NCI-H146 treated with DMSO at 0.1 percent for 48 hours (cell line): Measurements from ENCODE around the gene ST6GALNAC6.

Experiments used
- DNase-seq: peaks from one replicate; lab custom pipeline; 2025; ENCODE audit not compliant: unreplicated experiment; lab: John Stamatoyannopoulos, UW

ST6GALNAC6 gene

GRCh38 chr9:127934248-127934647 lies 34.8 kb upstream of the ST6GALNAC6 start:
- no peak for DNase-seq

DNA sequence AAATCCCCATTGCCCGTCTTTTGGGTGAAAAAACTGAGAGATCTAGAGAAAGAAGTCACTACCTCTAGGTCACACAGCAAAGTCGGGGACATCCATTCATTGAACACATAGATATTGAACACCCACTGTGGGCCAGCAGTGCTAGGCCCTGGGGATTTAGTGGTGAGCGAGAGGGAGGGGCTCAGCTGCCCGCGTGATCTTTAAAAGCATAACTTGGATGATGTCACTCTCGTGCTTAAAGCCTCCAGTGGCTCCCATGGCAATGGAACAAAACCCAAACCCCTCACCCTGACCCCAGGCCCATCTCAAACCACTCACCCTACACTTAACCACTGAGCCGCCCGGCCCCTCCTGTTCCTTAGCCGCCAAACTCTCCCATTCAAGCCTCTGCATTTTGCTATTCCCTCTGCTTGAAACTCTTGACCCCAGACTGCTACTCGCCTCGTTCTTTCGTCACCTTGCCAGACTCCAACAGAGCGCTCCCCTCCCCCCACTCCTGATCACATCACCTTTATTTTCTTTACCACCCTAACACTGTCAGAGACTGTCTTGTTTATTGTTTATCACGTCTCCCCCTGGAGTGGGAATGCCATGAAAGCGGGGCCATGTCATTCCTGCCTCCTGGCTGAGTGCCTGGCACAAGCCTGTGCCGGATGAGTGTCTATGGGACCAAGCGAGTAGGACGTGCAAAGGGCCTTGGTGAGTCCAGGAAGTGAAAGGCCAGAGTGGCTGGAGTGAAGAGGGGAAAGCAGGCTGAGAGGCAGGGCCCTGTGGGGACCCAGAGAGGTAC lies 31.9 kb upstream of the ST6GALNAC6 start:
- no peak for DNase-seq

DNA sequence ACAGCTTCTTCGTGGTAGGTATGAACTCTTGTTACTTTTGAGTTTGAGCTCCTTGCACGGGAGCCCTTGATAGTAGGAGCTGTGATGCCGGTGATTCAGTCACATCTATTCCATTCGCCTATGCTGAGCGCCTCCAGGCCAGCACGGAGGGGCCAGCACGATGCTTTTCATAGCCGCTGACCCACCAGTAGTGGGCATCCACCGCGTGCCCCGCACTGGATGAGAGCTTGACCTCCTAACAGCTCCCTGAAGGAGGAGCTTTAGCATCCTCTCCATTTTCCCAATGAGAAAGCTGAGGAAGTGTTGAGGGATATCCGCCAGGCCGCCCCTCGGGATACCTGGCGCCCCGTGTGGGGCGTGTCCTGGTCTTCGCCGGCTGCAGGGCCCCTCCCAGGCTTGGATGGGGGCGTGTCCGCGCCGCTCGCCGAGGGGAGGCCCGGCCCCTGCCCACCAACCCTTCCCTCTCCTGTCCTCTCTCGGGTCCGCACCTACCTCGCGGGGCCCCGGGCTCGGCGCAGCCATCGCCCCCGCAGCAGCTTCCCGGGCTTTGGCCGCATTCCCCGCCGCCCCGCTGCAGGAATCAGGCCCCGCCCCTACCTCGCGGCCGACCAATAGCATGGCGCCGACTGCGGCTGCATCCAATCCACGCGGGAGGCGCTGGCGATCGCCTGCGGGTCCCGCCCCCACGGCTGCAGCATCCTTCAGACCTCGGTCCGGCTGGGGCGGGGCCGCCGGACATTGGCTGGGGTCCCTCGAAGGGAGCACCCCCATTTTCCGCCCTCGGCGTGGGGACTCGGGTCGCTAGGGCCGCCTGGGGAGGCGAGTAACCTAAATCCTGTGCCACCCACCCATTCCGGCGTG lies 31.1 kb upstream of the ST6GALNAC6 start, which contains the start of gene PIP5KL1:
PIP5KL1 (minus strand) TSS at position 547 of the 861 bp plus-strand sequence; CDS start at position 522, 25 bp downstream.
- DNase-seq, result peak; percentile 55

DNA sequence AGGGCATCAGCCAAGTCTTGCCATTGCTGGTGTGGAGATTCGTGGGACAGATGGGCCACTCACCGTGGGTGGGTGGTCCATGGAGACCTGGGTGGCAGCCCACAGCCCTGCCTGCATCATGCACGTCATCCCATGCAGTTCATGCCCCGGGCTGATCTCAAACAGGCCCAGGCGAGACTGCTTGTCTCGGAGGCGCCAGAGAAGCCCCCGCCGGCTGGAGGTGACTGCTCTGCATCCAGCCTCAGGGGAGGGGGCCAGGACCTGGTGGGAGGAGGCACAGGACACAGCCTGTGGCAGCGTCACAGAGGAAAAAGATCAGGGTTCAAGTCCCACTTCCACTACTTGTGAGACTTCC lies 30.2 kb upstream of the ST6GALNAC6 start:
- DNase-seq, result no peak

GRCh38 chr9:127928676-127929624 lies 29.5 kb upstream of the ST6GALNAC6 start:
- DNase-seq, result no peak

- peak; percentile 27 for DNase-seq
Observed at GRCh38 chr9:127927988-127928675, 28.7 kb upstream of the ST6GALNAC6 start.

GRCh38 chr9:127927201-127927987 lies 28.0 kb upstream of the ST6GALNAC6 start:
- DNase-seq, result peak; percentile 33

GRCh38 chr9:127926906-127927200 lies 27.4 kb upstream of the ST6GALNAC6 start:
- DNase-seq, result no peak

DNA sequence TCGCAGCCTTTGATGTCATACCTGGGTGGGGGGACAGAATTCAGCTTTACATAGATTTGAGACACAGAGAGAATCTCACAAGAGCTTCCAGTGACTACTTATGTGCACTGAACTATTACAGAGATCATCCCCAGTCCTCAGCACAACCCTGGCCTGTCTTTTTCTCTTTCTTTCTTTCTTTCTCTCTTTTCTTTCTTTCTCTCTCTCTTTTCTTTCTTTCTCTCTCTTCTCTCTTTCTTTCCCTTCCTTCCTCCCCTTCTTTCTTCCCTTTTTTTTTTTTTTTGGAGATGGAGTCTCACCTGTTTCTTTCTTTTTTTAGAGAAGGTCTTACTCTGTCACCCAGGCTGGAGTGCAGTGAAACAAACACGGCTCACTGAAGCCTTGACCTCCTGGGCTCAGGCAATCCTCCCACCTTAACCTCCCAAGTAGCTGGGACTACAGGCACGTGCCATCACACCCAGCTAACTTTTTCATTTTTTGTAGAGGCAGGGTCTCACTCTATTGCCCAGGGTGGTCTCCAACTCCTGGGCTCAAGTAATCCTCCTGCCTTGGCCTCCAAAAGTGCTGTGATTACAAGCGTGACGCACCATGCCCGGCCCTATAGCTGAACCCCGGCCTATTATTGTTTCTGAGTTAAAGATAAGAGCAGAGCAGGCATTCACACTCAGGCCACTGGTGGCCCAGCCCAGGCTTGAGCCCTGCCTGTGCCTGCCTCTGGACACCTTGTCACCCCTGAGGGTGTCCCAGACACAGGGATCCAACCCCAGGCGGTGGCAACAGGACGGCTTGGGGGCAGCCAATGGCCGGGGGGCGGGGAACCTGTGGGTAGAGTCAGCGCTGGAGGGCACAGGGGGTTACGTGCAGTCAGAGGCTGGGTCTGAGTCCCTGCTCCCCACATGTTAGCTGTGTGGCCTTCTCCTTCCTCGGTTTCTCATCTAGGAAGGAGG lies 26.8 kb upstream of the ST6GALNAC6 start:
- DNase-seq, result no peak

DNA sequence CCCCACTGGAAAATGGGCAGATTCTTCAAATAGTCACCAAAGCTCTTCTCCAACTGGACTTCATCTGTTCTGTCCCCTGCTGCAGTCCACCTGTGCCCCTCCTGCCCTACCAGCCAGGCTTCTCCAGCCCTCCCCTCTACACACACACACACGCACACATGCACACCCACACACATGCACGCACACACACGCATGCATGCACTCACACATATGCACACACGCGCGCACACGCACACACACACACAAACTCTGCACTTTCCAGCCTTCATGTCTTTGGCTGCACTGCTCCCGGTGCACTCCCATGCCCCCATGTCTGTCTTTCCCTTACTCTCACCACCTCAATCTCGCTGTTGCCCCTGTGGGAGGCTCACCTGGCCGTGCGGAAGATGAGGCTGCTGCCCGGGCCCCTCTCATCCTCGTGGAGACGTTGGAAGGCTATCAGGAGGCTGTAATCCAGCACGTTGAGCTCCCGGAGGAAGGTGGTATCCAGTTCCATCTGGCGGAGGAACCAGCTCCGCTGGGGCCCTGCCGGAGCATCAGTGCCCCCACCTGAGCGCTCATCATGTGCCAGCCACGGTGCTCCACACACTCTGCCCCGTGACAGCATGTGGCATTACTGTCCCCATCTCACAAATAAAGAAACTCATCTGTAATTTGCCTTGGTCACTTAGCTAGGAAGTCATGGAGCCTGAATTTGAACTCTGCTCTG lies 25.5 kb upstream of the ST6GALNAC6 start:
- DNase-seq, result no peak

DNA sequence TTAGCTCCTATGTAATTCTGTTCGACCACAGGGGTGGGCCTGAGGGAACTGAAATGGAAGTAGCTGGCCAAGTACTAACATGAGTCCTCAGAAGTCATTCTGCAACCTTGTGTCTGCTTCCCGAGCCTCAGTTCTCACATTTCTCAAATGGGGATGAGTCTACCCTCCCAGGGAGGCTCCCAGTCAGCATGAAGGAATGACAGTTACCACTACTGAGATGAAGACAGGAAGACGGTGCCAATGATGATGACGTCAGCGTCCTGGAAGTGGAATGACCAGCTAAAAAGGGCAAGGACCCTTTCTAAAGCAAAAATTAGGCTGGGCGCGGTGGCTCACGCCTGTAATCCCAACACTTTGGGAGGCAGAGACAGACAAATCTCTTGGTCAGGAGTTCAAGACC lies 24.4 kb upstream of the ST6GALNAC6 start:
- DNase-seq, result no peak

- DNase-seq, result no peak
Observed at GRCh38 chr9:127923046-127923445, 23.6 kb upstream of the ST6GALNAC6 start.

GRCh38 chr9:127921557-127922120 lies 22.2 kb upstream of the ST6GALNAC6 start:
- DNase-seq, result no peak

- DNase-seq, result no peak
Observed at GRCh38 chr9:127920794-127921193, 21.4 kb upstream of the ST6GALNAC6 start.

DNA sequence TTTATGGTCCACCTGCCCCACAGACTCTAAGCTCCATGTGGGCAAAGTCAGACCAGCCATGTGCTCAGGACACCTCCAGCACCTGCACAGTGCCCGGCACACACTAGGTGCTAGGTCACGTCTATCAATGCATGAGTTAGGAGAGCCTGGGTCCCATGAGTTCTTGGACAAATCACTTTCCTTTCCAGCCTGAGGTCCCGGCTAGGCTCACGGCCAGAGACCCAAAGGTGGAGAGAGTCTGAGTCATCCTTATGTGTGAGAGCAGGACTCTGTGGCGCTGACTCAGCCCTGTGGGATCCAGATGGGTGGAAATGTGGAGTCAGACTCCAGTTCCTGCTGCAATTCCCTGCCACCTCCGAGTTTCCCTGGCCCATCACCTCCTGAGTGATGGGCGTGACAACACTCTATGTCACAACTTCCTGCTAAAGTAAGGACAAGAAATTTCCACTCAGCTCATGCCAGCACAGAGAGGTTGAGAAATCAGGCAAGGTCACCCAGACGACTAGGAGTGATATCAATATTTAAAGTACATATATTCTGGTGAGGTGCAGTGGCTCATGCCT lies 19.9 kb upstream of the ST6GALNAC6 start:
- no peak for DNase-seq

DNA sequence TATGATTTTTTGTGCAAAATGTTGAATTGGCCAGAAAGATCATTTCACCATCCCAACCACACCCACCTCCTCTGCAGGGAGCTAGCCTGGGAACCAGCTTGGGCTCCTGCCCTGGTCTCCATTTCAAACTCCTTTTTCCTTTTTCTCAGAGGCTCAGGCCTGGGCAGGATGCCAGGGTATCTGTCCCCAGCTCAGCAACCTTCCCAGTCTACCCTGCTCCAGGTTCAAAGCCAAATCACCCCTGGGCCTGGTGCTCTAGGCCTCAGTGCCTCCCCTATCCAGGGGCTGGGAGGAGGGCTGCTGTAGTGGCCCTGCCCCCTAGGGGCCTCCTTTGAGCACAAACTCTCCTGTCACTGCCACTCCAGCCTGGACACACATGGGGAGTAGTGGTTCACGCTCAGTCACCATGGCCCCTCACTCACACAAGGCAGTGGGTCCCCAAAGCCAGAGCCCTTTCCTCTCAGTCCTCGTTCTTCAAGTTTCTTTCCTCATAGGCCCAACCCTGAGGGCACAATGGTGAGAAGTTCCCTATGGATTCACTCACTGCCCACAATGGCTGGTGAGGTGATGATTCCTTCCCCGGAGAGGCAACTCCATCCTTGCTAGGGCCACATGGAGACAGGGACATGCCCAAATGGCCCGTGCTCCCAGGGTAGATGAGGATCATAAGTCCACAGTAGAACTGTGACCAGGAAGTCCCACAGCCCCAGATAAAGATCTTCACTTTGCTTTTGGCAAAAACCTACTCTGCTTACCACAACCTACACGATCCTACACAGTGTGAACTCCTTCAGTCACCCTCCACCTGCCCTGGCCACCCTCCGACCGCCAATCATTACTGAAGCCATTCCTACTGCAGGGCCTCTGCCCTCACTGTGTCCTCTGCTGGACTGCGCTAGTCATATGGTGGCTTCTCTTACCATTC lies 19.0 kb upstream of the ST6GALNAC6 start:
- DNase-seq, result no peak
